ENCODE data around the gene NFAM1. TPM values are rescaled to one million over a fixed set of nuclear protein-coding genes. Genes with fewer than 3 reads are reported as not detected.

Gene NFAM1
- total and polyA plus RNA-seq, 2 of the 13 experiments (the other 11 are each of a cell fraction or from before 2014, with no cell fraction given), result 0.03 TPM; not detected in 1

DNA sequence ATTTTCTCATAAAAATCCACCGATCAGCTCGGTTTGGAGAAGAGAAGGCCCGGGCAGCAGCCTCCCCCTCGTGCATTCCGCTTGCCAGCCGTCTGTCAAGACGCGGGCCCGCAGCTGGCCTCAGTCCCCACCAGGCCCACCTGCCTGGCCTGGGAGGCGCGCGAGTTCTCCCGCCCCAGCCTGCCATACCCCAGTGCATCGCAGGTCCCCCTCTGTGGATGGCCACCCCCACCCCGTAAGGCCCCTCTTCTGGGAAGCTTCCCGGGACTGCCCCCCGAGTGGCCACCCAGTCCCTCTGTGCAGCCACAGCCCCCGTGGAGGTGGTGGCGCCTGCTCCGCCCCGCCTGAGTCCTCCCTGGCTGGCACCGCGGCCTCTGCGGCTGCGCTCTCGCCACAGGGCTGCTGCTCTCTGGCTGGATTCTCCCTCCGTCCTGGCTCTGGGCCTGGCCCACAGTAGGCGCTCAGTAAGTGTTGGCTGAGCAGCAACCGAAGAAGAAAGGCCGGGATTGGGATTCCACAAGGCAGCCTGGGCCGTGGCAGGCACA lies 87.8 kb downstream of the NFAM1 start:
- POLR2A ChIA-PET, result no interaction called here
- intact Hi-C loops (cut with micrococcal nuclease; ENCODE audit: unreplicated experiment), result no loop called here

More for the DNA sequence above, 87.8 kb downstream of the NFAM1 start:
- Histone ChIP-seq H3K4me1 (ENCODE audit: insufficient read depth, low read length) (no peaks in the 10 kb centered on the region), H3K79me2 (ENCODE audit: insufficient read depth, low read length) (no peaks in the 10 kb centered on the region), H3K27ac (ENCODE audit: extremely low read length, insufficient read depth, low read length) (no peak overlapping the region), H3K9me3 (ENCODE audit: low read length) (no peaks in the 10 kb centered on the region), H3K27me3 (ENCODE audit: control insufficient read depth in 1 of 2, insufficient read depth in 2 of 2, low read length in 2 of 2) (peaks cover 6 to 43% of the 10 kb centered on the region in 2 experiments), H3K36me3 (replicated peaks in 1 of 2; ENCODE audit: control insufficient read depth in 1 of 2, insufficient read depth in 2 of 2, low read length in 2 of 2) (no peaks in the 10 kb centered on the region), H2AFZ (ENCODE audit: low read length) (no peak overlapping the region), H4K20me1 (ENCODE audit: insufficient read depth, low read length) (no peaks in the 10 kb centered on the region), H3K4me3 (replicated peaks in 1 of 3; ENCODE audit: insufficient read depth in 1 of 3, low read depth in 2 of 3, low read length in 3 of 3) (no peak overlapping the region; a peak in 1 of 6 replicates), H3K9ac (ENCODE audit: insufficient read depth, low read depth, low read length) (no peak overlapping the region), H3K4me2 (ENCODE audit: low read depth, low read length) (peak overlapping the region; percentile 12; the same call in 1 of the 2 replicates)
- CTCF ChIA-PET (ENCODE audit: low intra/inter-chr PET ratio, low total read pairs), result no interaction called here
- DNase-seq (ENCODE audit: low spot score) (no peak), ATAC-seq (peak; percentile 42), FAIRE-seq (no peak)
- BruUV-seq (replicated peaks), result no TSS peak
- WGBS (ENCODE audit: low lambda C conversion rate), result 37% methylated on average over 19 of the region's 31 CpGs
- TF ChIP-seq ZNF556 (CRISPR knock-in tag; IDR thresholded peaks at IDR 0.05; ENCODE audit: borderline replicate concordance) (no peak), ZNF10 (CRISPR knock-in tag; IDR thresholded peaks at IDR 0.05; ENCODE audit: borderline replicate concordance, low read depth) (no peak), ZNF687 (CRISPR knock-in tag; IDR thresholded peaks at IDR 0.05) (0 out of 2 replicates have a peak, but pooled peaks have one; percentile 8)
- in situ Hi-C loops (cut with HindIII; ENCODE audit: extremely low pct_ligation_motif_present, low pct_unique_long_range_greater_than_20kb), result no loop called here
